HG03095 (cell line): ENCODE measurements around the gene TEX26.

Experiments used
- ATAC-seq: cut with Tn5 transposase; IDR thresholded peaks from one replicate; pipeline ENCODE4 v1.9.1; 2021; ENCODE audit warnings: moderate library complexity; ENCODE audit not compliant: unreplicated experiment

The TEX26 gene

GRCh38 chr13:30974350-30974749, 41.9 kb downstream of the TEX26 start:
- ATAC-seq = no peak

DNA sequence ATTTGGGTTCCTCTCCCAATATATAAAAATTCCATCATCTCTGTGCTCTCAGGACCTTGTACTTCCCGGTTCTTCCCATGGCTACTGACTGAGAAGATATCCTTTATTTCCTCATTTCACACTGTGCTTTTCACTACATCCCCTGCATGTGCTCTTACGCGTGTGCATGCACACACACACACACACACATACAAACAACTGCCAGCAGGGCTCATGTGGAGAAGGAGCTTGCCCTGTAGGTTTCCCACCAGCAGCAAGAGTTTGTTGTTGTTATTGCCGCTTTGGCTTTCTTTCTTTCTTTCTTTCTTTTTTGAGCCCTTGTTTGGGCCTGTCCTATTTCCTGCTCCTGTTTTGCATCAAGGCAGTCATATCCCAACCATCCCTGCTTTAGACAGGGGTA, 43.6 kb downstream of the TEX26 start:
- no peak for ATAC-seq

GRCh38 chr13:30978981-30979956, 46.8 kb downstream of the TEX26 start:
- ATAC-seq = no peak

- no peak for ATAC-seq
These were observed 50.0 kb downstream of the TEX26 start for GRCh38 chr13:30982506-30982905.

DNA sequence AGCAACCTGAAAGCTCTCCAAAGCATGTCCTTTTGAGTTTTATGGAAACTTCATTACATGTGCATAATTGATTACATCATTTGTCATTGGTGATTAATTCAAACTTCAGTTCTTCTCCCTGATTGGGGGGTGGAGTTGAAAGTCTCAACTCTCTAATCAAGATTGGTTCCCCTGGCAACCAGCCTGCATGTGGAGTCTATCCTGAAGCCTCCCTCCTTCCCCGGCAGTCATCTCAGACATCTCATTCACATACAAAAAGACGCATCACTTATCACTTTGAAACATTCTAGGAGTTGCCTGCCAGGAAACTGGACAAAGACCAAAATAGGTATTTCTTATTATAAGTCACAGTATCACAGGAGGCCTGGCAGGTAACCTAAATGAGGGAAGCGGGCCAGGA, 50.5 kb downstream of the TEX26 start:
- ATAC-seq = no peak

- no peak for ATAC-seq
These were observed 51.0 kb downstream of the TEX26 start for GRCh38 chr13:30983431-30983830.

- ATAC-seq = no peak
These were observed 52.2 kb downstream of the TEX26 start for GRCh38 chr13:30984620-30985019.

GRCh38 chr13:30985637-30986205, 53.3 kb downstream of the TEX26 start:
- no peak for ATAC-seq

DNA sequence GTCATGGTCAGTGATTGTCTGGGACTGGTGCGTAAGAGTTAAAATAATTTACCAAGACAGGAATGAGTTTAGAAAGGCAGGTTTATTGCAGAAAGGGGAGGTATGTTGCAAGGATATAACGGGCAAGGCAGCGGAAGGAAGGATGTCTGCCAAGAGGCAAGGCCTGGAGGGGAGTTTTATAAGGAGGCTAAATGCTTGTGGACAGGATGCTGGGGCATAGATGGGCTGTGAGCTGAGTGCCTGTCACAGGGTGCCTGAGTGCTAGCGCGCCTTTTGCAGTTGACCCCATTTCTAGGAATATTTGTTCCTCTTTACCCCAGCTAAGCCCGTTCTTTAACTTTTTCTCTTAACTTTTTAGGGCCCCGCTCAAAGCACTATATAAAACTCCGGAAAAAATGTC, 58.7 kb downstream of the TEX26 start:
- no peak for ATAC-seq

GRCh38 chr13:30991922-30992321, 59.5 kb downstream of the TEX26 start:
- no peak for ATAC-seq

DNA sequence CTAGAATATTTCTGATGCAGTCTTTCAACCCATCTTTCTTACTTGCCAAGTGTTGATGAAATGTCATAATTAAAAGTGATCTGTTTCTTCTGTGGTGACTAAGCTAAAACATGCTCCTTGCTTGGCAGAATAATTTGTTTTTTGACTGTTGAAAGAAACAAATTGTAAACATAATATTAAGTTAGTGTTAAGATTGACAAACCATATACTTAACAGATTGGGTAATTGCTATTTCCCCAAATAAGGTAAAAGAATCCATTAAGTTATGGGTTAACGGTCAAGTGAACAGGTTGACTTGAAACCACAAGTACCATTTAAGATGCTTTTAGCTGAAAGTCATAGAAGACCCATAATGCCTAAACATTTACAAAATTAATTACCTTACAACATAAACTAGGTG, 62.9 kb downstream of the TEX26 start:
- ATAC-seq = no peak

DNA sequence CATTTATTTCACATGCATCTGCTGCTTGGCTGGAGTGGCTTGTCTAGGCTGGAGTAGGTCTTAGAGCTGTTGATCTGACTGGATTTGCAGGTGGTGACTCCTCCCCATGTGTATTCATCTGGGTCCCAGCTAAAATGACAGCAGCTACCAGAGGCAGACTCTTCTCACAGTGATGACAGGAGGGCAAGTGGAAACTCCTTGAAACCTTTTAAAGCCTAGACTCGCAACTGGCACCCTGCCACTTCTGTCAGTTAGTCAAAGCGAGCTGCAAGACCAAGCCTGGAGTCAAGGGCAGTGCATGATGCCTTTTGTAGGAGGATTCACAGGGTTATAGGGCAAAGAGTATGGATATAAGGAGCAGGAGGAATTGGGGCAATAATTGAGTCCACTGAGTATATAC, 65.2 kb downstream of the TEX26 start:
- ATAC-seq = no peak

DNA sequence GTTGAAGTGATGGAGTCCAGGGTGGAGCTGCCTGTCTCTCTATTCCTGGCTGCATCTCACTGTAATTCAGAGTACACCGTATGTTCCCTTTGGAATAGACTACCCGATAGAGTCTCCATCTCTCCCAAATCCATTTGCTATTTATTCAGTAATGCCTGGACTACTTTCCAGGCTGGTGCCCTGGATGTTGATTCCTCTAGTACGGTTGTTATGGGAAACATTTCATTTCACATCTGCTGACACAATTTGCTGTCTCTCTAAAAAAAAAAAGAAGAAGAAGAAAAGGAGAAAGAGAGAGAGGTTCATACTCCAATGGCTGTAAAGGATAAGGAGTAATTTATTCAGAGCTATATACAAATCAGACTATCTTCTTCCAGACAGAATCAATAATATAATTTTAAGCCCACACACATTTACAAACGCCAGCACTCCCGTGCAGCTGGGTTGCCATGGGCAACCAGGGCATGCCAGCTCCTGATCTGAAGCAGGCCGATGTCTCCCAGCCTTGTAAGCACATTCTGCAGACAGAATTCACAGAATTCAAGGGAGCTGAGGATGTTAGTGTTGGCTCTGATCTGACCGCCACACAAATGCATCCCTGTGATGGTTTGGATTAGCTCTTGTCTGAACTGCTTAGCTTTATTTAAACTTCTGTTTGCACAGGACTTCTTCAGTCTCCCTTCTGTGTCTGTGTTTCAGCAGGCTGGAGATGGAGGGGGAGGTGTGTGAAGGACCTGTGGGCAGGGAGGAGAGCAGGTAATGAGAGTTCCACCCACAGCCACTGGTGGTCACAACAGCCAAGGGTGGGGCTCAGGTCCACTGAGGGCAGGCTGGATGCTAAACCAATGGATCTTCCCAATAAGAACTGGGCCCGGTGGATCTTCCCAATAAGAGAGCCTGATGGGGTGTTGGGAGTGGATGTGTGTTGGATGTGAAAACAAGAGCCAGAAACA, 66.0 kb downstream of the TEX26 start:
- no peak for ATAC-seq

DNA sequence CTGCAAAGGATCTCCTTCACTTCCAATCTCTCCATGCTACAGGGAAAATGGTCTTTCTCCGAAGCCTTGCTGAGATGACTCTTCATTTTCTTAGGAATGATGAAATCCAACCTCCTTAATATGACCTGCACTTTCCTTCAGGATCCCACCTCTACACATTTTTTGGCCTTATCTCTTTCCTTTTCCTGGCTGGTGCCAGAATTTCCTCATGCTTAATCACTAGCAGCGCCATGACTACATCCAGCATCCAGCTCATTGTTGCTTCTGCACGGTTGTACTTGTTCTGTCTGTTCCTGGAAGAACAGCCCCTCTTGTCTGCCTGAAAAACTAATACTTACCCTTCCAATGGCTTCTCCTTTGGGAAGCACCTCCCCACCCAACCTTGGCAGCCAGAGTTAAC, 68.4 kb downstream of the TEX26 start:
- no peak for ATAC-seq

DNA sequence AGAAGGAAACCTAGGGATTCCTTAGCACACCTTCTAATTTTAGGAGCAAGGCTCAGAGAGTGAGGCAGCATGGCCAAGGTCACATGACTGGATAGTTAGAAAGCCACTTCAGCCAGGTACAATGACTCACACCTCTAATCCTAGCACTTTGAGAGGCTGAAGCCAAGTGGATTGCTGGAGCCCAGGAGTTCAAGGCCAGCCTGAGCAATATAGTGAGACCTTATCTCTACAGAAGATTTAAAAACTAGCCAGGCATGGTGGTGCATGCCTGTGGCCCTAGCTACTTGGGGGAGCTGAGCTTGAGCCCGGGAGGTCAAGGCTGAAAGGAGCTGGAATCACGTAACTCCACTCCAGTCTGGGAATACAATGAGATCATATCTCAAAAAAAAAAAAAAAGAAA, 69.2 kb downstream of the TEX26 start:
- no peak for ATAC-seq

- ATAC-seq = no peak
These were observed 72.6 kb downstream of the TEX26 start for GRCh38 chr13:31005066-31005465.

- no peak for ATAC-seq
These were observed 75.0 kb downstream of the TEX26 start for GRCh38 chr13:31007417-31007816.

DNA sequence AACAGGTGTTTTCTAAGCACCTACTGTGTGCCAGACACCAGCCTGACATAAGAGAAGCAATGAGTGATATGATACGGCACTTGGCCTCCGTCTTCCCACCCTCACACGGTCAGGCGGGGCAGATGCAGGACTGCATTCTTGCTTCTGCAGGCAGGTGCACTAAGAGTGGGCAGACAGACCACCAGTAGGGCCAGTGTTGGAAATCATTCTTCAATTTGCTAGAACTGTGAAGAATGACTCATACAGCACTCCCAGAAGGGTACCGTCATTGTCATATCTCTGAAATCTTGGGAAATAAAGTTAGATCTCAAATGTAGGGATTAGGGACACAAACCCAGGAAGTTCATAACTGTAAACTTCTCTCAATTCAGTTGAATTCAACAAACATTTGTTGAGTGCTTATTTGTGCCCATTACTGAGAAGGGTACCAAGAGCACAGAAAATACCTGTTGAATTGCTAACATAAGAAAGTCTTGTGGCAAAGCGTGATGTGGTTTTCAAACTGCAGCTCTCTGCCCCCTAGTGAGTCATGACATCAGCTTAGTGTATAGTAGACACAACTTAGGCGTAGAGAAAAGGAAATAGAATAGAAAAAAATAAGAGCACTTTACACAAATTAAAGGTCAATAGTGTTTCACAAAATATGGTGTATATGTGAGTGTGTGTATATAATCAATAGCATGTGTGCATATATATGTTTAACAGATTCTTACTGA, 76.1 kb downstream of the TEX26 start:
- no peak for ATAC-seq

DNA sequence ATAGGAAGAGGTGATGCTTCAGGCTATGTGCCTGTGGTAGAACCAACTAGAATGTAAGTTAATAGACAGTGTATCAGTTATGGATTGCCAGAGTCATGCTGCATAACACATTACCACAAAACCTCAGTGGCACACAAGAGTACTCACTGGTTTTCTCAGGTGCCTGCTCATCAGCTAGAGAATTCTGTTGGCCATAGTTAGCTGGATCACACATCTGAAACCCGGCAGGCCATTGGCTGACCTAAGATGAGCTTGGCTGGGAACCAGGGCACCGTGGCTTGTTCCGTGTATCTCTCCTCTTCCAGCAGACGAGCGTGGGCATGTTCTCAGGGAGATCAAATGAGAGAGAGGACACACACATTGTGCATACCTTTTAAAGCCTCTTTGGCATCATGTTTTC, 76.7 kb downstream of the TEX26 start:
- ATAC-seq = no peak

DNA sequence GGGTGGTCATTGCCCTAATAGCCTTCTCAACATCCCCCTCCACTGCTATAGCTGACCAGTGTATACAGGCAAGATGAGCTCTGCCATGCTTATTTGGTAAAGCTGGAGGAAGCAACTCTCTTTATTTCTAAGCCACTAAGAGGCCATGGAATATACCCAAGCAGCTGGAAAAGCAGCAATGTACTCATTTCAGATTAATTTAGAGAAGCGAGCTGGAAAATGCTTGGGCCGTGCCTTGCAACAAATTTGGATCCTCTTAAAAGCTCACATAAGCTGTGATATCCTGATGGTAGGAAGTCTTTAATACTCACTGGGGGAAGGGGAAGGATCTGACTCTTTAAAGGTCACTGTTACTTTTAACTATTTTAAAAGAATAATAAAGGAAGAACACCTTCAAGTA, 77.8 kb downstream of the TEX26 start:
- no peak for ATAC-seq
